H1 (cell line): Measurements from ENCODE around the gene TTR. TPM values are rescaled to one million over a fixed set of nuclear protein-coding genes. Genes with fewer than 3 reads are reported as not detected.

ENCODE experiments used
- CTCF ChIA-PET: fragments of 300-600 bp; sonication (Branson Sonifier 250); formaldehyde crosslinking; loops from one replicate; lab custom pipeline; 2021; ENCODE audit not compliant: partially characterized antibody; lab: Charles Lee
- POLR2A ChIA-PET: fragments of 300-600 bp; sonication (Branson Sonifier 250); formaldehyde crosslinking; loops from one replicate; lab custom pipeline; 2021; ENCODE audit warnings: inconsistent platforms; ENCODE audit not compliant: partially characterized antibody; lab: Charles Lee
- DNase-seq, 2 experiments: peaks; one replicate each; pipeline versions ENCODE4 v3.0.0 to v3.0.0-alpha.2; 2010 to 2022; ENCODE audit warnings: low spot score in 2 of 2, low read depth in 1 of 2, mixed read lengths in 1 of 2
- FAIRE-seq: peaks from 2 replicates; lab custom pipeline; 2011; peaks lifted over from hg19 to GRCh38; lab: Jason Lieb, UNC
- H2AFZ ChIP-seq: 2 replicates; pipeline ENCODE4 v1.8.1; 2012; ENCODE audit warnings: low read length, inconsistent platforms
- H2AK5ac ChIP-seq: 2 replicates; pipeline ENCODE4 v1.6.1; 2013; ENCODE audit warnings: low read depth, low read length
- H2BK120ac ChIP-seq: replicated peaks from 2 replicates; pipeline ENCODE3; 2013; ENCODE audit warnings: low read depth, low read length, inconsistent platforms
- H2BK12ac ChIP-seq: 2 replicates; pipeline ENCODE4 v1.6.1; 2013; ENCODE audit warnings: low read depth, low read length
- H2BK15ac ChIP-seq: 2 replicates; pipeline ENCODE4 v1.6.1; 2013; ENCODE audit warnings: low read length
- H2BK20ac ChIP-seq: 2 replicates; pipeline ENCODE4 v1.6.1; 2013; ENCODE audit warnings: low read length
- H2BK5ac ChIP-seq: 2 replicates; pipeline ENCODE4 v1.6.1; 2013; ENCODE audit warnings: low read depth, low read length
- H3K14ac ChIP-seq: 2 replicates; pipeline ENCODE4 v1.6.1; 2013; ENCODE audit warnings: inconsistent platforms; ENCODE audit not compliant: insufficient read length
- H3K18ac ChIP-seq: 2 replicates; pipeline ENCODE4 v1.6.1; 2013; ENCODE audit warnings: low read length; ENCODE audit errors: extremely low read depth
- H3K23ac ChIP-seq: 2 replicates; pipeline ENCODE4 v1.6.1; 2013; ENCODE audit warnings: inconsistent platforms; ENCODE audit not compliant: insufficient read length
- H3K23me2 ChIP-seq: 2 replicates; pipeline ENCODE4 v1.6.1; 2013; ENCODE audit warnings: low read depth, low read length
- H3K27ac ChIP-seq: 2 replicates; pipeline ENCODE4 v1.6.1; 2011; ENCODE audit warnings: low read depth, low read length, inconsistent platforms
- H3K27me3 ChIP-seq, 4 experiments: replicated peaks in 1 of 4; 1 replicate in 1 of 4; 2 replicates in 3 of 4; pipeline versions ENCODE4 v1.6.1 to v1.8.1; 2011 to 2013; ENCODE audit warnings: low read length in 3 of 4, mild to moderate bottlenecking in 3 of 4, inconsistent platforms in 2 of 4, mixed read lengths in 2 of 4, moderate library complexity in 1 of 4; ENCODE audit not compliant: control insufficient read depth in 3 of 4, insufficient read depth in 3 of 4; ENCODE audit errors: extremely low read depth in 1 of 4
- H3K36me3 ChIP-seq, 4 experiments: 2 replicates each; pipeline versions ENCODE4 v1.6.1 to v1.8.1; 2011 to 2013; ENCODE audit warnings: mild to moderate bottlenecking in 4 of 4, low read length in 3 of 4, moderate library complexity in 2 of 4, control low read depth in 1 of 4, inconsistent platforms in 1 of 4; ENCODE audit not compliant: insufficient read depth in 4 of 4, control insufficient read depth in 2 of 4
- H3K4ac ChIP-seq: replicated peaks from 2 replicates; pipeline ENCODE3; 2013; ENCODE audit warnings: low read length, low read depth, mixed read lengths, inconsistent platforms; ENCODE audit not compliant: insufficient read length
- H3K4me1 ChIP-seq, 4 experiments: replicated peaks in 1 of 4; 1 replicate in 1 of 4; 2 replicates in 3 of 4; pipeline versions ENCODE4 v1.6.1 to v1.8.1; 2011 to 2013; ENCODE audit warnings: low read length in 3 of 4, inconsistent platforms in 2 of 4, mixed read lengths in 1 of 4; ENCODE audit not compliant: insufficient read depth in 4 of 4, control insufficient read depth in 3 of 4
- H3K4me2 ChIP-seq, 2 experiments: 2 replicates each; pipeline versions ENCODE4 v1.6.1 to v1.8.1; 2011 to 2013; ENCODE audit warnings: low read depth in 2 of 2, low read length in 2 of 2, control low read depth in 1 of 2, inconsistent platforms in 1 of 2, mild to moderate bottlenecking in 1 of 2; ENCODE audit not compliant: insufficient read depth in 1 of 2
- H3K4me3 ChIP-seq, 4 experiments: fragments of 200-600, 300-600 bp in 1 of 4; sonication (generic), shearing (Covaris generic), sonication (Bioruptor Twin) in 1 of 4; 2 replicates each; pipeline versions ENCODE4 v1.5.1 to v1.8.1; 2011 to 2016; ENCODE audit warnings: low read length in 4 of 4, low read depth in 3 of 4, control low read depth in 2 of 4, inconsistent platforms in 2 of 4, mild to moderate bottlenecking in 2 of 4, mixed read lengths in 1 of 4, moderate library complexity in 1 of 4; ENCODE audit not compliant: insufficient read depth in 2 of 4; ENCODE audit errors: extremely low read depth in 1 of 4
- H3K56ac ChIP-seq: replicated peaks from 2 replicates; pipeline ENCODE3; 2013; ENCODE audit warnings: low read depth, mild to moderate bottlenecking, mixed read lengths, low read length, inconsistent platforms; ENCODE audit not compliant: insufficient read length
- H3K79me1 ChIP-seq: 2 replicates; pipeline ENCODE4 v1.6.1; 2013; ENCODE audit warnings: low read depth, low read length, control low read depth
- H3K79me2 ChIP-seq, 2 experiments: 2 replicates each; pipeline versions ENCODE4 v1.6.1 to v1.8.1; 2012 to 2013; ENCODE audit warnings: low read length in 2 of 2, mild to moderate bottlenecking in 2 of 2, inconsistent platforms in 1 of 2; ENCODE audit not compliant: insufficient read depth in 2 of 2, control insufficient read depth in 1 of 2
- H3K9ac ChIP-seq, 4 experiments: replicated peaks in 1 of 4; 1 replicate in 1 of 4; 2 replicates in 3 of 4; pipeline versions ENCODE4 v1.6.1 to v1.8.1; 2011 to 2013; ENCODE audit warnings: low read depth in 3 of 4, low read length in 3 of 4, control low read depth in 2 of 4, mild to moderate bottlenecking in 2 of 4, moderate library complexity in 2 of 4, inconsistent platforms in 1 of 4; ENCODE audit errors: extremely low read depth in 1 of 4
- H3K9me3 ChIP-seq, 2 experiments: 2 replicates each; pipeline versions ENCODE4 v1.6.1 to v1.8.1; 2012 to 2013; ENCODE audit warnings: mild to moderate bottlenecking in 2 of 2, moderate library complexity in 2 of 2, control low read depth in 1 of 2, inconsistent platforms in 1 of 2, low read depth in 1 of 2, low read length in 1 of 2, mixed read lengths in 1 of 2; ENCODE audit not compliant: insufficient read depth in 2 of 2
- H4K20me1 ChIP-seq, 2 experiments: replicated peaks in 1 of 2; 2 replicates each; pipeline versions ENCODE3 to v1.8.1; 2011 to 2013; ENCODE audit warnings: inconsistent platforms in 2 of 2, low read length in 2 of 2, mild to moderate bottlenecking in 1 of 2; ENCODE audit not compliant: insufficient read depth in 2 of 2, control insufficient read depth in 1 of 2
- H4K5ac ChIP-seq: 2 replicates; pipeline ENCODE4 v1.6.1; 2013; ENCODE audit warnings: low read length, low read depth, mixed read lengths, inconsistent platforms; ENCODE audit not compliant: insufficient read length
- H4K8ac ChIP-seq: 2 replicates; pipeline ENCODE4 v1.8.0; 2013; ENCODE audit warnings: mild to moderate bottlenecking, moderate library complexity, low read length, inconsistent platforms; ENCODE audit not compliant: insufficient read depth; ENCODE audit errors: extremely low read depth
- H4K91ac ChIP-seq: replicated peaks from 2 replicates; pipeline ENCODE3; 2013; ENCODE audit warnings: low read length, mixed read lengths, inconsistent platforms; ENCODE audit not compliant: insufficient read length
- CREB1 ChIP-seq: IDR thresholded peaks from 2 replicates; pipeline ENCODE4 v1.6.1; 2012; ENCODE audit warnings: inconsistent platforms
- NANOG ChIP-seq: IDR thresholded peaks from 2 replicates; pipeline ENCODE4 v1.6.1; 2011; ENCODE audit warnings: low read length, low read depth, mild to moderate bottlenecking, inconsistent platforms; ENCODE audit not compliant: insufficient read depth, poor library complexity, severe bottlenecking
- SP1 ChIP-seq: IDR thresholded peaks from 2 replicates; pipeline ENCODE4 v1.6.1; 2011; ENCODE audit warnings: low read depth, low read length
- polyA plus RNA-seq, 7 experiments: library from polyadenylated mRNA; depleted of rRNA in 3 of 7; stranded (reverse) in 5 of 7; unstranded in 2 of 7; fragments of >200 nt in 5 of 7; fragments of 200-250 nt in 2 of 7; gene quantifications; 1 replicate in 5 of 7; 2 replicates in 1 of 7; 4 replicates in 1 of 7; pipeline versions ENCODE4 v1.2.1 to v1.2.3, GENCODE V29; 2011 to 2013; ENCODE audit warnings: missing spikeins in 2 of 7, mixed read lengths in 2 of 7
- total RNA-seq: library from RNA; stranded (reverse); fragmentation: NEBNext Ultra II Directional; extraction: Animal tissue kit (Norgen Biotek cat#: 25700); gene quantifications from 2 replicates; pipeline ENCODE4 v1.2.1, GENCODE V29; 2021

Gene TTR
- total and polyA plus RNA-seq, 2 of the 8 experiments (the other 6 are each of a cell fraction or from before 2014, with no cell fraction given), result not detected

DNA sequence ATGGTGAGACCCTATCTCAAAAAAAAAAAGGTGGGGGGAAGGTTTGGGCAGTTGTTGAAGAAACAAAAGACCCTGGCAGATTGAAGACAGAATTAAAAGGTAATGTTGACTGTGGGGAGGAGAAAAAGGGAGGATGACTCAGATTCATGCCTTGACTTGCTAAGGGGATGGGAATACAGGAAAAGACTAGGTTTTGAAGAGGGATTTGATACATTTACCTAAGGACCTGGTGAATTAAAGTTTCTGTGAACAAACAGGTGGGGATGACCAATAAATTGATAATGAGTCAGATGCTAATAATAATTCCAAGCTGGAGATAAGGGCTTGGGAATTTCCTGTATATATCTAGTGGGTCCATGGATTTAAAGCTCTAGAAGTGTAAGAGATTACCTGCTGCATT lies 27.6 kb downstream of the TTR start:
- no peak overlapping the region for H3K4me3 ChIP-seq
- no peak overlapping the region for H2AK5ac ChIP-seq
- no peaks in the 10 kb centered on the region for H3K79me1 ChIP-seq
- no peak overlapping the region for H4K5ac ChIP-seq
- H3K79me2 ChIP-seq, result no peaks in the 10 kb centered on the region
- no peak overlapping the region for H2BK20ac ChIP-seq
- no peak for DNase-seq
- no peak overlapping the region for H4K8ac ChIP-seq
- H3K27ac ChIP-seq, result no peak overlapping the region
- TF ChIP-seq NANOG (no peak), CREB1 (no peak), SP1 (no peak)
- no peak overlapping the region for H3K18ac ChIP-seq
- no peaks in the 10 kb centered on the region for H3K27me3 ChIP-seq
- ChIA-PET CTCF (interaction anchor here (1.5 kb wide), 1 partner anchor 9 kb away, joined by 8 read pairs; no protein-coding TSS in a partner anchor), POLR2A (no interaction called here)
- H3K56ac ChIP-seq, result no peak overlapping the region
- H3K4me2 ChIP-seq, result no peak overlapping the region
- H3K23ac ChIP-seq, result no peak overlapping the region
- H4K91ac ChIP-seq, result no peak overlapping the region
- H2BK120ac ChIP-seq, result no peak overlapping the region
- no peak overlapping the region for H2BK5ac ChIP-seq
- H3K9me3 ChIP-seq, result no peaks in the 10 kb centered on the region; a peak in 1 of 4 replicates
- no peak overlapping the region for H2AFZ ChIP-seq
- no peaks in the 10 kb centered on the region for H4K20me1 ChIP-seq
- no peak overlapping the region for H2BK12ac ChIP-seq
- no peak overlapping the region for H3K14ac ChIP-seq
- H3K4ac ChIP-seq, result no peak overlapping the region
- FAIRE-seq, result no peak
- H3K36me3 ChIP-seq, result no peaks in the 10 kb centered on the region
- H3K4me1 ChIP-seq, result peaks cover 0 to 2% (median under 1%) of the 10 kb centered on the region in 4 experiments; a peak in 2 of 7 replicates
- H3K9ac ChIP-seq, result no peak overlapping the region
- H2BK15ac ChIP-seq, result no peak overlapping the region
- no peaks in the 10 kb centered on the region for H3K23me2 ChIP-seq
